GM12878 (cell line): ENCODE results near the gene CRNKL1. TPM values are rescaled to one million over a fixed set of nuclear protein-coding genes. Genes with fewer than 3 reads are reported as not detected.

Source experiments
- ATAC-seq: fragments of 200-7000 bp; cut with Tn5 transposase; 3 replicates; pipeline ENCODE4 v1.9.1; 2020; ENCODE audit warnings: mild to moderate bottlenecking, moderate library complexity
- BruUV-seq: library from RNA; stranded (reverse); fragments of 400-500 nt; replicated peaks from 2 replicates; lab custom pipeline; 2021; lab: Mats Ljungman, UMichigan
- CTCF ChIA-PET: fragments of 300-600 bp; sonication (Branson Sonifier 250); formaldehyde crosslinking; extraction: SDS; loops from one replicate; lab custom pipeline; 2021; ENCODE audit warnings: inconsistent platforms; lab: Yijun Ruan, JAX
- POLR2A ChIA-PET: fragments of 350-600 bp; formaldehyde crosslinking; extraction: SDS; loops from one replicate; lab custom pipeline; 2021; ENCODE audit warnings: inconsistent platforms; lab: Charles Lee
- RAD21 ChIA-PET: fragments of 300-600 bp; sonication (Branson Sonifier 250); formaldehyde crosslinking; loops from one replicate; lab custom pipeline; 2023; ENCODE audit warnings: antibody characterized with exemption; ENCODE audit not compliant: unreplicated experiment; lab: Charles Lee
- SMC1A ChIA-PET: fragments of 300-600 bp; sonication (Branson Sonifier 250); formaldehyde crosslinking; loops from one replicate; lab custom pipeline; 2023; ENCODE audit not compliant: unreplicated experiment, uncharacterized antibody; lab: Charles Lee
- DNase-seq: peaks from one replicate; pipeline ENCODE4 v3.0.0-alpha.2; 2011; ENCODE audit warnings: low read depth, low spot score
- FAIRE-seq: peaks from 3 replicates; lab custom pipeline; 2011; peaks lifted over from hg19 to GRCh38; lab: Jason Lieb, UNC
- H2AFZ ChIP-seq: 2 replicates; pipeline ENCODE4 v1.6.0; 2011; ENCODE audit warnings: low read depth, low read length, control low read depth; ENCODE audit not compliant: control insufficient read depth
- H3K27ac ChIP-seq: 2 replicates; pipeline ENCODE4 v1.5.1; 2011; ENCODE audit warnings: control low read depth; ENCODE audit not compliant: control insufficient read depth, insufficient read depth
- H3K27me3 ChIP-seq, 2 experiments: replicated peaks in 1 of 2; 2 replicates each; pipeline versions ENCODE4 v1.6.0 to v1.6.1; 2011; ENCODE audit warnings: low read length in 1 of 2; ENCODE audit not compliant: control insufficient read depth in 2 of 2, insufficient read depth in 2 of 2
- H3K36me3 ChIP-seq, 2 experiments: 2 replicates each; pipeline ENCODE4 v1.5.1; 2011; ENCODE audit warnings: low read length in 1 of 2; ENCODE audit not compliant: control insufficient read depth in 2 of 2, insufficient read depth in 2 of 2
- H3K4me1 ChIP-seq: 2 replicates; pipeline ENCODE4 v1.6.1; 2011; ENCODE audit warnings: mild to moderate bottlenecking, low read length, moderate library complexity, mixed read lengths; ENCODE audit not compliant: control insufficient read depth, insufficient read depth
- H3K4me2 ChIP-seq: 2 replicates; pipeline ENCODE4 v1.6.0; 2011; ENCODE audit warnings: control low read depth; ENCODE audit not compliant: control insufficient read depth, insufficient read depth
- H3K4me3 ChIP-seq: fragments of 200-600 bp; sonication (generic); 2 replicates; pipeline ENCODE4 v1.5.1; 2016
- H3K79me2 ChIP-seq: 2 replicates; pipeline ENCODE4 v1.6.0; 2011; ENCODE audit warnings: low read length; ENCODE audit not compliant: control insufficient read depth, insufficient read depth
- H3K9ac ChIP-seq: 2 replicates; pipeline ENCODE4 v1.8.0; 2011; ENCODE audit warnings: low read length, control low read depth, mixed read lengths; ENCODE audit not compliant: control insufficient read depth, insufficient read depth
- H3K9me3 ChIP-seq: replicated peaks from 3 replicates; pipeline ENCODE4 v1.5.1; 2011; ENCODE audit warnings: mild to moderate bottlenecking, low read length; ENCODE audit not compliant: control insufficient read depth, insufficient read depth
- H4K20me1 ChIP-seq: 2 replicates; pipeline ENCODE4 v1.6.0; 2011; ENCODE audit not compliant: control insufficient read depth, insufficient read depth
- BACH1 ChIP-seq: fragments of 450-650 bp; IDR thresholded peaks from 2 replicates; pipeline ENCODE4 v1.6.1; 2017; ENCODE audit warnings: mild to moderate bottlenecking, borderline replicate concordance
- BCL3 ChIP-seq: IDR thresholded peaks from 2 replicates; pipeline ENCODE4 v1.6.1; 2011; ENCODE audit warnings: borderline replicate concordance, low read depth, mild to moderate bottlenecking, moderate library complexity, low read length; ENCODE audit not compliant: insufficient read depth, poor library complexity, severe bottlenecking
- E4F1 ChIP-seq: fragments of 450-650 bp; IDR thresholded peaks from 2 replicates; pipeline ENCODE4 v1.6.1; 2018; ENCODE audit warnings: borderline replicate concordance, mild to moderate bottlenecking; ENCODE audit not compliant: partially characterized antibody
- ETV6 ChIP-seq, 2 experiments: fragments of 450-650 bp in 1 of 2; IDR thresholded peaks in 1 of 2; conservative IDR thresholded peaks in 1 of 2; 2 replicates each; pipeline ENCODE4 v1.6.1; 2014; ENCODE audit warnings: antibody characterized with exemption in 1 of 2, borderline replicate concordance in 1 of 2, low read depth in 1 of 2, mild to moderate bottlenecking in 1 of 2, moderate library complexity in 1 of 2
- FOXK2 ChIP-seq: fragments of 450-650 bp; IDR thresholded peaks from 2 replicates; pipeline ENCODE4 v1.6.1; 2017; ENCODE audit warnings: mild to moderate bottlenecking, moderate library complexity
- IKZF2 ChIP-seq, 2 experiments: fragments of 450-650 bp; IDR thresholded peaks; 2 replicates each; pipeline ENCODE4 v1.6.1; 2017; ENCODE audit warnings: mild to moderate bottlenecking in 2 of 2, moderate library complexity in 2 of 2
- KAT2A ChIP-seq: conservative IDR thresholded peaks from 2 replicates; pipeline ENCODE4 v1.6.1; 2011; ENCODE audit warnings: low read depth, low read length; ENCODE audit not compliant: control insufficient read depth
- MEF2A ChIP-seq: IDR thresholded peaks from 2 replicates; pipeline ENCODE4 v1.6.1; 2011; ENCODE audit warnings: low read depth, mild to moderate bottlenecking, low read length, moderate library complexity; ENCODE audit not compliant: insufficient read depth
- MEF2B ChIP-seq: fragments of 450-650 bp; IDR thresholded peaks from 2 replicates; pipeline ENCODE4 v1.6.1; 2018; ENCODE audit warnings: mild to moderate bottlenecking, moderate library complexity; ENCODE audit not compliant: partially characterized antibody, poor library complexity, severe bottlenecking
- MTA2 ChIP-seq: fragments of 450-650 bp; IDR thresholded peaks from 2 replicates; pipeline ENCODE4 v1.6.1; 2016; ENCODE audit warnings: low read depth, mild to moderate bottlenecking, moderate library complexity
- POU2F2 ChIP-seq: IDR thresholded peaks from 3 replicates; pipeline ENCODE4 v1.6.1; 2011; ENCODE audit warnings: low read depth, mild to moderate bottlenecking, low read length, borderline replicate concordance
- SMAD1 ChIP-seq: fragments of 450-650 bp; IDR thresholded peaks from 2 replicates; pipeline ENCODE4 v1.6.1; 2018; ENCODE audit warnings: mild to moderate bottlenecking, low read depth; ENCODE audit not compliant: partially characterized antibody
- STAT1 ChIP-seq: fragments of 450-650 bp; conservative IDR thresholded peaks from 2 replicates; pipeline ENCODE4 v1.6.1; 2014; ENCODE audit warnings: antibody characterized with exemption, mild to moderate bottlenecking
- YBX1 ChIP-seq: fragments of 450-650 bp; IDR thresholded peaks from 2 replicates; pipeline ENCODE4 v1.6.1; 2016; ENCODE audit warnings: antibody characterized with exemption
- YY1 ChIP-seq: IDR thresholded peaks from 2 replicates; pipeline ENCODE4 v1.6.1; 2011; ENCODE audit warnings: low read depth, mild to moderate bottlenecking, low read length
- ZBED1 ChIP-seq: IDR thresholded peaks from 2 replicates; pipeline ENCODE4 v1.6.1; 2016; ENCODE audit warnings: borderline replicate concordance
- WGBS: methylation state at CpG from one replicate; pipeline ENCODE4 v1.1.6; 2016; ENCODE audit warnings: low lambda C conversion rate; ENCODE audit not compliant: insufficient replicate concordance, insufficient coverage; ENCODE audit errors: missing lambda C conversion rate; 5-methylcytosine and 5-hydroxymethylcytosine counted together
- in situ Hi-C: fragments of 300-500 bp; cut with MboI; formaldehyde crosslinking; loops from 9 replicates; pipeline ENCODE4 v1.14.3; 2018; ENCODE audit warnings: mixed read lengths
- intact Hi-C: fragments of 100-400 bp; cut with micrococcal nuclease; formaldehyde crosslinking; loops from one replicate; pipeline ENCODE4 v1.14.2; 2022; ENCODE audit not compliant: unreplicated experiment
- polyA plus RNA-seq, 11 experiments: library from polyadenylated mRNA; depleted of rRNA in 4 of 11; unstranded in 6 of 11; stranded (reverse) in 5 of 11; fragments of >200 nt; fragmentation: Nextera tagmentation in 4 of 11; fragmentation: Illumina TruSeq in 1 of 11; extraction: Ambion mirVana in 4 of 11; extraction: Trizol in 1 of 11; gene quantifications; 1 replicate in 1 of 11; 2 replicates in 10 of 11; pipeline versions ENCODE4 v1.2.1 to v1.2.3, GENCODE V29; 2011 to 2016; ENCODE audit warnings: inconsistent platforms in 2 of 11, missing spikeins in 2 of 11, low read depth in 1 of 11
- total RNA-seq, 4 experiments: library from RNA; depleted of rRNA in 3 of 4; stranded (reverse); fragments of >200 nt in 3 of 4; fragmentation: Illumina TruSeq in 1 of 4; extraction: Trizol in 1 of 4; gene quantifications; 2 replicates each; pipeline versions ENCODE4 v1.2.1 to v1.2.3, GENCODE V29; 2013 to 2021
- TF ChIP-seq, protein P1 (sequence below): fragments of 450-650 bp; IDR thresholded peaks from 2 replicates; pipeline ENCODE4 v1.6.1; 2017; ENCODE audit warnings: antibody characterized with exemption, mild to moderate bottlenecking, moderate library complexity
- TF ChIP-seq, protein P2 (sequence below): IDR thresholded peaks from 2 replicates; pipeline ENCODE4 v1.6.1; 2012; ENCODE audit warnings: low read depth, low read length, improper control_type of control experiment

Gene CRNKL1
- total and polyA plus RNA-seq, 10 of the 15 experiments (the other 5 are each of a cell fraction or from before 2014, with no cell fraction given), result 9.5 to 28.4 (median 17.5) TPM

DNA sequence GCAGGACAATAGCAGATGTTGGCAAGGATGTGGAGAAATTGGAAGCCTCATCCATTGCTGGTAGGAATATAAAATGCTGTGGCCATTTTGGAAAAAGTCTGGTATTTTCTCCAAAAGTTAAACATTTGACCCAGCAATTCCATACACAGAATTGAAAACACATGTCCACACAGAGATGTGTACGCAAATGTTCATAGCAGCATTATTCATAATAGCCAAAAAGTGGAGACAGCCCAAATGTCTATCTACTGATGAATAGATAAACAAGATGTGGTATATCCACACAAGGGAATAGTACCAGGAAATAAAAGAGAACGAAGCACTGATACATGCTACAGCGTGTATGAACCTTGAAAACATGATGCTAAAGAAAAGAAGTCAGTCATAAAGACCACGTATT lies 40.6 kb upstream of the CRNKL1 start:
- H3K4me2 ChIP-seq, result no peak overlapping the region
- no peak for FAIRE-seq
- ChIA-PET CTCF (no interaction called here), RAD21 (no interaction called here), POLR2A (no interaction called here), SMC1A (no interaction called here)
- H3K36me3 ChIP-seq, result no peaks in the 10 kb centered on the region
- intact Hi-C loops, result no loop called here
- no TSS peak for BruUV-seq
- H3K9ac ChIP-seq, result no peak overlapping the region
- H3K4me1 ChIP-seq, result no peaks in the 10 kb centered on the region
- H2AFZ ChIP-seq, result no peak overlapping the region
- H3K9me3 ChIP-seq, result no peaks in the 10 kb centered on the region
- in situ Hi-C loops, result loop anchor here (5.0 kb wide), 1 partner anchor 144 kb away; no protein-coding TSS in a partner anchor
- H4K20me1 ChIP-seq, result no peaks in the 10 kb centered on the region
- ATAC-seq, result no peak
- H3K27ac ChIP-seq, result no peak overlapping the region
- no peaks in the 10 kb centered on the region; a peak in 1 of 4 replicates for H3K27me3 ChIP-seq
- no peaks in the 10 kb centered on the region for H3K79me2 ChIP-seq
- no peak overlapping the region for H3K4me3 ChIP-seq
- 27% methylated on average over 4 of the region's 4 CpGs for WGBS
- TF ChIP-seq SMAD1 (no peak), YBX1 (no peak), YY1 (no peak), BCL3 (no peak), ZBED1 (no peak), FOXK2 (no peak), ETV6 (conservative IDR thresholded peaks at IDR 0.05 in 1 of 2, IDR thresholded peaks at IDR 0.05 in 1 of 2; ENCODE audit: borderline replicate concordance in 1 of 2, low read depth in 1 of 2) (no peak), KAT2A (no peak), MEF2B (no peak), POU2F2 (no peak), E4F1 (no peak), MEF2A (no peak), BACH1 (no peak), STAT1 (no peak), MTA2 (no peak), IKZF2 (IDR thresholded peaks at IDR 0.05) (no peak)
- TF ChIP-seq, protein P1, sequence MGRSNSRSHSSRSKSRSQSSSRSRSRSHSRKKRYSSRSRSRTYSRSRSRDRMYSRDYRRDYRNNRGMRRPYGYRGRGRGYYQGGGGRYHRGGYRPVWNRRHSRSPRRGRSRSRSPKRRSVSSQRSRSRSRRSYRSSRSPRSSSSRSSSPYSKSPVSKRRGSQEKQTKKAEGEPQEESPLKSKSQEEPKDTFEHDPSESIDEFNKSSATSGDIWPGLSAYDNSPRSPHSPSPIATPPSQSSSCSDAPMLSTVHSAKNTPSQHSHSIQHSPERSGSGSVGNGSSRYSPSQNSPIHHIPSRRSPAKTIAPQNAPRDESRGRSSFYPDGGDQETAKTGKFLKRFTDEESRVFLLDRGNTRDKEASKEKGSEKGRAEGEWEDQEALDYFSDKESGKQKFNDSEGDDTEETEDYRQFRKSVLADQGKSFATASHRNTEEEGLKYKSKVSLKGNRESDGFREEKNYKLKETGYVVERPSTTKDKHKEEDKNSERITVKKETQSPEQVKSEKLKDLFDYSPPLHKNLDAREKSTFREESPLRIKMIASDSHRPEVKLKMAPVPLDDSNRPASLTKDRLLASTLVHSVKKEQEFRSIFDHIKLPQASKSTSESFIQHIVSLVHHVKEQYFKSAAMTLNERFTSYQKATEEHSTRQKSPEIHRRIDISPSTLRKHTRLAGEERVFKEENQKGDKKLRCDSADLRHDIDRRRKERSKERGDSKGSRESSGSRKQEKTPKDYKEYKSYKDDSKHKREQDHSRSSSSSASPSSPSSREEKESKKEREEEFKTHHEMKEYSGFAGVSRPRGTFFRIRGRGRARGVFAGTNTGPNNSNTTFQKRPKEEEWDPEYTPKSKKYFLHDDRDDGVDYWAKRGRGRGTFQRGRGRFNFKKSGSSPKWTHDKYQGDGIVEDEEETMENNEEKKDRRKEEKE, result no peak
- TF ChIP-seq, protein P2, sequence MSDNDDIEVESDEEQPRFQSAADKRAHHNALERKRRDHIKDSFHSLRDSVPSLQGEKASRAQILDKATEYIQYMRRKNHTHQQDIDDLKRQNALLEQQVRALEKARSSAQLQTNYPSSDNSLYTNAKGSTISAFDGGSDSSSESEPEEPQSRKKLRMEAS, result no peak
- DNase-seq, result no peak
